Body of pancreas (tissue), 4 donors: ENCODE measurements around the gene ZNF681.

Experiments used
- CTCF ChIP-seq, 7 experiments: fragments of 450-650 bp in 4 of 7; fragments of 200-600 bp in 3 of 7; sonication (generic) in 3 of 7; IDR thresholded peaks; one replicate each; pipeline ENCODE4 v1.5.1; 2016 to 2019; ENCODE audit warnings: antibody characterized with exemption in 7 of 7
- POLR2A ChIP-seq, 3 donors: fragments of 450-650 bp; IDR thresholded peaks; one replicate each; pipeline ENCODE4 v1.6.1; 2016; ENCODE audit warnings: antibody characterized with exemption in 3 of 3, mild to moderate bottlenecking in 2 of 3

DNA sequence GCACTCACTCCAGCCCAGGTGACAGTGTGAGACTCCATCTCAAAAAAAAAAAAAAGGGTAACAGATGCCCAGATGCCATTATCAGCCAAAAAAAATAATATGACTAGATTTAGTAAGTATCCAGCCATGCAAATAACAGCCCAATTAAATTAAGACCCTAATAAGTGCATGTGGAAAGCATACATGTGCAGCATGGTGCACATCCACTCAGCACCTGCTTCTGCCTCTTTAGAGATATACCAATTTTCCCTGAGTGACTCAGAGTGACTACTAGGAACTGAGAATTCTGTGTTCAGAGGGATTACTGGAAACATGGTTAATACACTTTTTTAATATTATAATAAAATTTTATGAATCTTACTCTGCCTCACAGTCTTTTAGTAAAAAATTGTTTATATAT is 41.9 kb downstream of the ZNF681 start:
- TF ChIP-seq POLR2A (IDR thresholded peaks at IDR 0.05) (no peak), CTCF (IDR thresholded peaks at IDR 0.05) (no peak)
